Measurements from ENCODE around the gene GRK6.

DNA sequence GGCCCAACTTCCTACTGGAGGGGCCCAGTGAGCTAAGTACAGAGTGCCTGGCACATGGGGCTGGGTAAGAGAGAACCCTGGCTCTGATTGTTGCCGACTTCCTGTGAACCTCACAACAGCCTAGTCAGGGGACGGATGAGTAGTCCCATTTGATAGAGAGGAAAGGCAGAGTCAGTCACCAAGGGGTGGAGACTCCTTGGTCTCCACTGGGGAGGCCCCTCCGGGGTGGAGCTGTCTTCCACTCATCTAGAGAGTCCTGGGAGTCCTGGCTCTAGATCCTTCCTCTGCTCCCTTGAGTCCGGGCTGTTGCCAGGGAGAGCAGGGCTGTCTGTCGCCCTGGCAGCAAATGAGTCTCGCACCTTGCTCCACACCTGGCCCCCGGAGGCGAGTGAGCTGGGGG is 8.0 kb downstream of the GRK6 start:
- TF ChIP-seq, protein P1, sequence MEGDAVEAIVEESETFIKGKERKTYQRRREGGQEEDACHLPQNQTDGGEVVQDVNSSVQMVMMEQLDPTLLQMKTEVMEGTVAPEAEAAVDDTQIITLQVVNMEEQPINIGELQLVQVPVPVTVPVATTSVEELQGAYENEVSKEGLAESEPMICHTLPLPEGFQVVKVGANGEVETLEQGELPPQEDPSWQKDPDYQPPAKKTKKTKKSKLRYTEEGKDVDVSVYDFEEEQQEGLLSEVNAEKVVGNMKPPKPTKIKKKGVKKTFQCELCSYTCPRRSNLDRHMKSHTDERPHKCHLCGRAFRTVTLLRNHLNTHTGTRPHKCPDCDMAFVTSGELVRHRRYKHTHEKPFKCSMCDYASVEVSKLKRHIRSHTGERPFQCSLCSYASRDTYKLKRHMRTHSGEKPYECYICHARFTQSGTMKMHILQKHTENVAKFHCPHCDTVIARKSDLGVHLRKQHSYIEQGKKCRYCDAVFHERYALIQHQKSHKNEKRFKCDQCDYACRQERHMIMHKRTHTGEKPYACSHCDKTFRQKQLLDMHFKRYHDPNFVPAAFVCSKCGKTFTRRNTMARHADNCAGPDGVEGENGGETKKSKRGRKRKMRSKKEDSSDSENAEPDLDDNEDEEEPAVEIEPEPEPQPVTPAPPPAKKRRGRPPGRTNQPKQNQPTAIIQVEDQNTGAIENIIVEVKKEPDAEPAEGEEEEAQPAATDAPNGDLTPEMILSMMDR (IDR thresholded peaks at IDR 0.05) = no peak
- no peak for TF ChIP-seq POLR2A (IDR thresholded peaks at IDR 0.05)

Data from heart left ventricle (tissue), 13 donors.